B cell (primary cell): ENCODE measurements around the gene LAMC2.

Experiments used
- EZH2 ChIP-seq: IDR thresholded peaks from 2 replicates; pipeline ENCODE4 v1.6.1; 2012; ENCODE audit warnings: borderline replicate concordance, low read depth, mild to moderate bottlenecking, moderate library complexity, low read length; ENCODE audit not compliant: insufficient read depth, poor library complexity, severe bottlenecking
- TF ChIP-seq, protein P1 (sequence below): fragments of 200-600 bp; IDR thresholded peaks from one replicate; pipeline ENCODE4 v1.8.0; 2022; ENCODE audit warnings: antibody characterized with exemption, mild to moderate bottlenecking

DNA sequence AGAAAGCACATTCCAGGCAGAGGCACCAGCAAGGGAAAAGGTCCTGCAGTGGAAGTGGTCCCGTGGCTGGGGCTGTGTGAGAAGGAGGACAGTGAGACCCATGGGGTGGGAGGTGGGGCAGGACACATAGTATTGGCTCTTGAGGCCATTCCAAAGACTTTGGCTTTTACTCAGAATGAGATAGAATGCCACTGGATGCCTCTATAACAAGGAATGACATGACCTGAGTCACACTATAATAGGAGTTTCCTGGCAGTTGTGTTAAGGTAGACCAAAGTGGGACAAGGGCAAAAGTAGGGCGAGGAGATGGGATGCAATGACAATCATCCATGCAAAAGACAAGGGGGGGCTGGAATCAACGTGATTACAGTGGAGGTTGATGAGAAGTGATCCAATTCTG is 24.7 kb upstream of the LAMC2 start:
- TF ChIP-seq EZH2, result no peak
- TF ChIP-seq, protein P1, sequence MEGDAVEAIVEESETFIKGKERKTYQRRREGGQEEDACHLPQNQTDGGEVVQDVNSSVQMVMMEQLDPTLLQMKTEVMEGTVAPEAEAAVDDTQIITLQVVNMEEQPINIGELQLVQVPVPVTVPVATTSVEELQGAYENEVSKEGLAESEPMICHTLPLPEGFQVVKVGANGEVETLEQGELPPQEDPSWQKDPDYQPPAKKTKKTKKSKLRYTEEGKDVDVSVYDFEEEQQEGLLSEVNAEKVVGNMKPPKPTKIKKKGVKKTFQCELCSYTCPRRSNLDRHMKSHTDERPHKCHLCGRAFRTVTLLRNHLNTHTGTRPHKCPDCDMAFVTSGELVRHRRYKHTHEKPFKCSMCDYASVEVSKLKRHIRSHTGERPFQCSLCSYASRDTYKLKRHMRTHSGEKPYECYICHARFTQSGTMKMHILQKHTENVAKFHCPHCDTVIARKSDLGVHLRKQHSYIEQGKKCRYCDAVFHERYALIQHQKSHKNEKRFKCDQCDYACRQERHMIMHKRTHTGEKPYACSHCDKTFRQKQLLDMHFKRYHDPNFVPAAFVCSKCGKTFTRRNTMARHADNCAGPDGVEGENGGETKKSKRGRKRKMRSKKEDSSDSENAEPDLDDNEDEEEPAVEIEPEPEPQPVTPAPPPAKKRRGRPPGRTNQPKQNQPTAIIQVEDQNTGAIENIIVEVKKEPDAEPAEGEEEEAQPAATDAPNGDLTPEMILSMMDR, result no peak
